HEK293T (cell line): ENCODE data around the gene YES1.
"Not testable (repeated sequence)": the region's sequence is repeated elsewhere in the genome, so short reads cannot be mapped to it uniquely, and the experiment has no call there.

Experiments used
- CTCF ChIA-PET: fragments of 350-600 bp; formaldehyde crosslinking; extraction: SDS; loops from one replicate; lab custom pipeline; 2021; ENCODE audit warnings: antibody characterized with exemption, inconsistent platforms; lab: Yijun Ruan, JAX
- POLR2A ChIA-PET: fragments of 350-600 bp; formaldehyde crosslinking; extraction: SDS; loops from one replicate; lab custom pipeline; 2020; ENCODE audit warnings: antibody characterized with exemption, inconsistent platforms; lab: Yijun Ruan, JAX
- DNase-seq: peaks from one replicate; pipeline ENCODE4 v3.0.0; 2012; ENCODE audit warnings: mixed read lengths; ENCODE audit errors: extremely low spot score
- ARNT ChIP-seq: fragments of 450-650 bp; IDR thresholded peaks from 2 replicates; pipeline ENCODE4 v1.6.1; 2017; ENCODE audit warnings: mild to moderate bottlenecking
- BHLHE40 ChIP-seq: fragments of 450-650 bp; IDR thresholded peaks from 2 replicates; pipeline ENCODE4 v1.6.1; 2016; ENCODE audit warnings: mild to moderate bottlenecking, moderate library complexity, borderline replicate concordance
- CTBP1 ChIP-seq: fragments of 450-650 bp; IDR thresholded peaks from 2 replicates; pipeline ENCODE4 v1.6.1; 2016; ENCODE audit warnings: borderline replicate concordance
- ELF4 ChIP-seq: fragments of 450-650 bp; IDR thresholded peaks from 2 replicates; pipeline ENCODE4 v1.6.1; 2017; ENCODE audit warnings: antibody characterized with exemption
- FOXA1 ChIP-seq: fragments of 450-650 bp; IDR thresholded peaks from 2 replicates; pipeline ENCODE4 v1.6.1; 2016; ENCODE audit warnings: mild to moderate bottlenecking
- FOXK2 ChIP-seq: fragments of 450-650 bp; IDR thresholded peaks from 2 replicates; pipeline ENCODE4 v1.6.1; 2016; ENCODE audit warnings: mild to moderate bottlenecking
- FOXM1 ChIP-seq: fragments of 450-650 bp; IDR thresholded peaks from 2 replicates; pipeline ENCODE4 v1.6.1; 2017; ENCODE audit warnings: mild to moderate bottlenecking, borderline replicate concordance
- HDGF ChIP-seq: fragments of 450-650 bp; IDR thresholded peaks from 2 replicates; pipeline ENCODE4 v1.6.1; 2017; ENCODE audit warnings: antibody characterized with exemption, borderline replicate concordance
- L3MBTL2 ChIP-seq: fragments of 450-650 bp; conservative IDR thresholded peaks from 2 replicates; pipeline ENCODE4 v1.6.1; 2016; ENCODE audit warnings: mild to moderate bottlenecking
- LEF1 ChIP-seq: fragments of 450-650 bp; IDR thresholded peaks from 2 replicates; pipeline ENCODE4 v1.6.1; 2017; ENCODE audit warnings: mild to moderate bottlenecking, borderline replicate concordance
- NFRKB ChIP-seq: fragments of 450-650 bp; IDR thresholded peaks from 2 replicates; pipeline ENCODE4 v1.6.1; 2016; ENCODE audit warnings: mild to moderate bottlenecking, moderate library complexity
- PKNOX1 ChIP-seq: fragments of 450-650 bp; IDR thresholded peaks from 2 replicates; pipeline ENCODE4 v1.6.1; 2016
- SP1 ChIP-seq: fragments of 450-650 bp; IDR thresholded peaks from 2 replicates; pipeline ENCODE4 v1.6.1; 2017
- SUZ12 ChIP-seq: fragments of 450-650 bp; IDR thresholded peaks from 2 replicates; pipeline ENCODE4 v1.6.1; 2016; ENCODE audit warnings: mild to moderate bottlenecking
- TARDBP ChIP-seq: fragments of 450-650 bp; IDR thresholded peaks from 2 replicates; pipeline ENCODE4 v1.6.1; 2016
- ZNF384 ChIP-seq: fragments of 450-650 bp; IDR thresholded peaks from 2 replicates; pipeline ENCODE4 v1.6.1; 2016

The YES1 gene

GRCh38 chr18:778194-778927 lies 33.7 kb downstream of the YES1 start:
- no peak for DNase-seq
- ChIA-PET CTCF (interaction anchor here (0.6 kb wide), 1 partner anchor 11 kb away, joined by 4 read pairs; no protein-coding TSS in a partner anchor), POLR2A (no interaction called here)
- no peak for TF ChIP-seq CTBP1
- no peak for TF ChIP-seq NFRKB
- no peak for TF ChIP-seq ARNT
- no peak for TF ChIP-seq PKNOX1
- TF ChIP-seq BHLHE40: no peak
- no peak for TF ChIP-seq SP1
- TF ChIP-seq HDGF: no peak
- no peak for TF ChIP-seq TARDBP
- TF ChIP-seq FOXA1: no peak
- no peak for TF ChIP-seq SUZ12
- no peak for TF ChIP-seq ZNF384
- TF ChIP-seq FOXM1: no peak
- TF ChIP-seq FOXK2: no peak
- no peak for TF ChIP-seq L3MBTL2
- TF ChIP-seq LEF1: no peak
- no peak for TF ChIP-seq ELF4

DNA sequence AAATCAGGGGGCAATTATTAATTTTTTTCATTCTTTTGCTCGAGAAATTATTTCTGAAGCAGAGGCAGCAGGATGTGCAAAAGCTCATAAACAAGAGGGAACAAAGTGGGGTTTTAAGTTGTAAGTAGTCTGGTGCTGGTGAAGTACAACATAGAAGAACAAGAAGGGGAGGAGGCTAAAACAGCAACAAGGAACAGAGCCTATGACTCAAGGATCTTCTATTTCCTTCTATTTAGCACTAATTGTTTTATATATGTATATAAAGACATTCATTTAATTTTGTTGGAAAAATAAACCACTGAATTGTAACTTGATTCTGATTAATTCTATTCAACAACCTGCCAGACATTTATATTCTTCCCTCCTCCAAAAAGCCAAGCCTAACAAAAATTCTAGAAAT lies 35.0 kb downstream of the YES1 start:
- no peak for TF ChIP-seq CTBP1
- no peak for TF ChIP-seq L3MBTL2
- no peak for TF ChIP-seq ZNF384
- TF ChIP-seq SUZ12: no peak
- TF ChIP-seq FOXM1: no peak
- TF ChIP-seq NFRKB: no peak
- TF ChIP-seq HDGF: no peak
- TF ChIP-seq FOXK2: no peak
- TF ChIP-seq PKNOX1: no peak
- TF ChIP-seq ARNT: no peak
- no peak for TF ChIP-seq TARDBP
- TF ChIP-seq LEF1: no peak
- no peak for TF ChIP-seq SP1
- TF ChIP-seq ELF4: no peak
- no peak for TF ChIP-seq BHLHE40
- no peak for TF ChIP-seq FOXA1
- ChIA-PET CTCF (no interaction called here), POLR2A (no interaction called here)
- DNase-seq: no peak

DNA sequence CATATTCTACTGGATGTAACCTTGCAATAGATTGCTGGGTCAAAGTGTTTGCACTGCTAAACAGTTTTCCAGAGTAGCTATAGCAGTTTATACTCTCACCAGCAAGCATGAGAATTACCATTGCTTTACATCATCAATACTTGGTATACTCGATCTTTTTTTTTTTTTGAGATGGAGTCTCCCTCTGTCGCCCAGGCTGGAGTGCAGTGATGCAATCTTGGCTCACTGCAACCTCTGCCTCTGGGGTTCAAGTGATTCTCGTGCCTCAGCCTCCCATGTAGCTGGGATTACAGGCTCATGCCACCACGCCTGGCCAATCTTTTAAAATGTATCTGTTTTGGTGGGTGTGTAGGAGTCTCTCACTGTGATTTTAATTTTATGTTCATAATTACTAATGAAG lies 36.0 kb downstream of the YES1 start:
- CTCF ChIA-PET, DNase-seq, POLR2A ChIA-PET: not testable (repeated sequence)

DNA sequence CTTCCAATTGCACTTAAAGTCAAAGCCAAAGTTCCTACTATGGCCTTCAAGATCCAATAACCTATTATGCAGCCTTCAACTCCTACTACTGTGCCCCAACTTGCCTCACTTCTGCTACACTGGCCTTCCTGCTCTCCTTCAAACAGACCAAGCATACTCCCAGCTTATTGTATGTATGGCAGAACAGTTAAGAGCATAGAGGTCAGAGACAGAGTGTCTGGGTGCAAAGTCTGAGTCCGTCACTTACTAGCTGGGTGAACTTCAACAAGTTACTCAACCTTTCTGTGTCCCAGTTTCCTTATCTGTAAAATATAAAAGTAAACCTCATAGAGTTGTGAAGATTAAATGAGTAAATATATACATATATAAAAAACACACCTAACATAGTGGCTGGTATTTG lies 37.2 kb downstream of the YES1 start:
- DNase-seq: no peak
- ChIA-PET POLR2A (no interaction called here), CTCF (no interaction called here)
- TF ChIP-seq HDGF (no peak), LEF1 (no peak), ZNF384 (no peak), ARNT (no peak), BHLHE40 (no peak), PKNOX1 (no peak), FOXK2 (no peak), NFRKB (no peak), FOXM1 (no peak), L3MBTL2 (no peak), SP1 (no peak), FOXA1 (no peak)

DNA sequence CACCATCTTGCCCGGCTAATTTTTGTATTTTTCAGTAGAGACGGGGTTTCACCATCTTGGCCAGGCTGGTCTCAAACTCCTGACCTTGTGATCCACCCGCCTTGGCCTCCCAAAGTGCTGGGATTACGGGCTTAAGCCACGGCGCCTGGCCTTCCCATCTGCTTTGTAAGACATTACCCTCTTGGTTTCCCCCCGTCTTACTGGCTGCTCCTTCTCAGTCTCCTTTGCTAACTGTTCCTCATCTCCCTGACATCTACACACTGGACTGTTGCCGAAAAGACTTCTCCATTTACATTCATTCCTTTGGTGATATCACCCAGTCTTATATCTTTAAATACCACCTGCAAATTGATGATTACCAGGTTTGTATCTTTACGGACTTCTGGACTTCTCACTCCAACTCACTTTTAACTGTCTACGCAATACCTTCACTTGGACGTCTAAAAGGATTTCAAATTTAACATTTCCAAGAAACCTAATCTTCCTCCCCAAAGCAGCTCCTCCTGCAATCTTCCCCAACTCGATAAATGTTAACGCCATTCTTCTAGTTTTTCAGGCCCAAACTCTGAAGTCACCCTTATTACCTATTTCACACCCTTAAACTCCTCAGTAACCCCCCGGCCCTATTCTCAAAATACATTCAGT lies 37.9 kb downstream of the YES1 start:
- CTCF ChIA-PET: no interaction called here
- POLR2A ChIA-PET: no interaction called here
- no peak for DNase-seq
- TF ChIP-seq ZNF384: no peak
- TF ChIP-seq FOXA1: no peak
- no peak for TF ChIP-seq SUZ12
- TF ChIP-seq FOXM1: no peak
- no peak for TF ChIP-seq L3MBTL2
- no peak for TF ChIP-seq ARNT
- TF ChIP-seq NFRKB: no peak
- no peak for TF ChIP-seq HDGF
- no peak for TF ChIP-seq BHLHE40
- no peak for TF ChIP-seq PKNOX1
- TF ChIP-seq CTBP1: no peak
- TF ChIP-seq FOXK2: no peak
- TF ChIP-seq TARDBP: no peak
- no peak for TF ChIP-seq ELF4
- TF ChIP-seq LEF1: no peak
- TF ChIP-seq SP1: no peak
